Endothelial cell of umbilical vein (primary cell): ENCODE results near the gene LRG1. TPM values are rescaled to one million over a fixed set of nuclear protein-coding genes. Genes with fewer than 3 reads are reported as not detected.

Experiments
- polyA plus RNA-seq, 4 experiments: library from polyadenylated mRNA; depleted of rRNA in 3 of 4; stranded (reverse) in 3 of 4; unstranded in 1 of 4; fragments of >200 nt; gene quantifications; 2 replicates each; pipeline versions ENCODE4 v1.2.1 to v1.2.3, GENCODE V29; 2011 to 2012; ENCODE audit warnings: missing spikeins in 1 of 4
- total RNA-seq: library from RNA; stranded (reverse); gene quantifications from 2 replicates; pipeline ENCODE4 v1.2.3, GENCODE V29; 2021

Gene LRG1
- total and polyA plus RNA-seq, 2 donors (not counting 3 experiments of a cell fraction or from before 2014, with no cell fraction given) = 0.21 to 0.31 TPM

Other genes starting within 250 kb of the LRG1 start
- not detected in 2 replicates for gene TMIGD2, start 237.6 kb downstream of the LRG1 start, total RNA-seq
- not detected in 2 replicates for gene TMIGD2, start 237.6 kb downstream of the LRG1 start, polyA plus RNA-seq
- 25.8 and 26.0 TPM in 2 replicates for gene FSD1, start 235.4 kb downstream of the LRG1 start, total RNA-seq
- 55.5 and 95.4 TPM in 2 replicates for gene FSD1, start 235.4 kb downstream of the LRG1 start, polyA plus RNA-seq
- 11.8 and 12.2 TPM in 2 replicates for gene STAP2, start 201.2 kb downstream of the LRG1 start, total RNA-seq
- gene STAP2, start 201.2 kb downstream of the LRG1 start, polyA plus RNA-seq = 21.7 and 21.8 TPM in 2 replicates
- 21.1 and 22.1 TPM in 2 replicates for gene MPND, start 196.5 kb downstream of the LRG1 start, total RNA-seq
- gene MPND, start 196.5 kb downstream of the LRG1 start, polyA plus RNA-seq = 13.8 and 14.8 TPM in 2 replicates
- gene SH3GL1, start 139.5 kb downstream of the LRG1 start, total RNA-seq = 143 and 153 TPM in 2 replicates
- gene SH3GL1, start 139.5 kb downstream of the LRG1 start, polyA plus RNA-seq = 145 and 191 TPM in 2 replicates
- 44.5 and 47.8 TPM in 2 replicates for gene CHAF1A, start 137.4 kb downstream of the LRG1 start, total RNA-seq
- 19.5 and 32.1 TPM in 2 replicates for gene CHAF1A, start 137.4 kb downstream of the LRG1 start, polyA plus RNA-seq
- gene UBXN6, start 82.2 kb downstream of the LRG1 start, total RNA-seq = 78.5 and 84.5 TPM in 2 replicates
- gene UBXN6, start 82.2 kb downstream of the LRG1 start, polyA plus RNA-seq = 93.7 and 171 TPM in 2 replicates
- 79.6 and 89.9 TPM in 2 replicates for gene HDGFL2, start 67.7 kb downstream of the LRG1 start, total RNA-seq
- 27.2 and 39.1 TPM in 2 replicates for gene HDGFL2, start 67.7 kb downstream of the LRG1 start, polyA plus RNA-seq
- gene PLIN4, start 21.6 kb downstream of the LRG1 start, total RNA-seq = not detected in 2 replicates
- 0.01 TPM in 1 of 2 replicates, not detected in the other for gene PLIN4, start 21.6 kb downstream of the LRG1 start, polyA plus RNA-seq
- gene PLIN5, start 4.8 kb downstream of the LRG1 start, total RNA-seq = 0.24 TPM in 1 of 2 replicates, not detected in the other
- gene PLIN5, start 4.8 kb downstream of the LRG1 start, polyA plus RNA-seq = 0.17 and 0.24 TPM in 2 replicates
- gene SEMA6B, start 19.6 kb upstream of the LRG1 start, total RNA-seq = 166 and 176 TPM in 2 replicates
- gene SEMA6B, start 19.6 kb upstream of the LRG1 start, polyA plus RNA-seq = 97.8 and 108 TPM in 2 replicates
- gene TNFAIP8L1, start 99.5 kb upstream of the LRG1 start, total RNA-seq = 53.7 and 56.1 TPM in 2 replicates
- gene TNFAIP8L1, start 99.5 kb upstream of the LRG1 start, polyA plus RNA-seq = 40.0 and 44.8 TPM in 2 replicates
- gene MYDGF, start 130.3 kb upstream of the LRG1 start, total RNA-seq = 187 and 191 TPM in 2 replicates
- gene MYDGF, start 130.3 kb upstream of the LRG1 start, polyA plus RNA-seq = 337 and 358 TPM in 2 replicates
- 87.6 and 98.0 TPM in 2 replicates for gene DPP9, start 183.8 kb upstream of the LRG1 start, total RNA-seq
- 31.5 and 38.3 TPM in 2 replicates for gene DPP9, start 183.8 kb upstream of the LRG1 start, polyA plus RNA-seq